ES-I3 (cell line): ENCODE results near the gene NCKAP5.

Source experiments
- H3K36me3 ChIP-seq: 2 replicates; pipeline ENCODE4 v1.6.1; 2013; ENCODE audit warnings: mild to moderate bottlenecking, low read length, control low read depth, moderate library complexity; ENCODE audit not compliant: insufficient read depth
- H3K4me1 ChIP-seq: 2 replicates; pipeline ENCODE4 v1.6.1; 2013; ENCODE audit warnings: mild to moderate bottlenecking, control low read depth, low read length; ENCODE audit not compliant: insufficient read depth
- H3K9ac ChIP-seq: 2 replicates; pipeline ENCODE4 v1.6.1; 2013; ENCODE audit warnings: low read depth, mild to moderate bottlenecking, low read length, moderate library complexity
- H3K9me3 ChIP-seq: 2 replicates; pipeline ENCODE4 v1.6.1; 2013; ENCODE audit warnings: mild to moderate bottlenecking, low read length, moderate library complexity; ENCODE audit not compliant: control insufficient read depth, insufficient read depth

Gene NCKAP5

GRCh38 chr2:133152801-133153200, 415.5 kb downstream of the NCKAP5 start:
- H3K36me3 ChIP-seq, result no peaks in the 10 kb centered on the region
- no peak overlapping the region for H3K9ac ChIP-seq
- H3K4me1 ChIP-seq, result no peaks in the 10 kb centered on the region
- H3K9me3 ChIP-seq, result no peaks in the 10 kb centered on the region

DNA sequence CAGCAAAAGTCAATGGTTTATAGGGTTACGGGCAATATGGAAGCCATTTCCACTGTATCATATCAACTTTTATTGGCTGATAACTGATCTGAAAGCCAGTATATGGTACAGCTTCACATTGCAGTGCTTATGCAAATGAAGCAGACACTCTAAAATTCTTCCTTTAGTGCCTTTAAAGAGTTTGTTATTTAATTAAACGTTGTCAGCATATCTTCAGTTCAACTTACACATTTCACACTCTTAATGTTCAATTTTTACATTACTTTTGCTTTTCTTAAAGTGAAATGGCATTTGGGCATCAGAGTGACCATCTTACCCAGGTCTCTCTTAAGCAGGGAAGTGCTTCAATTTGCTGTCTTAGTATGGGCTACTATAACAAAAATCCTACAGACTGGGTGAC, 420.1 kb downstream of the NCKAP5 start:
- H3K4me1 ChIP-seq, result no peaks in the 10 kb centered on the region
- no peaks in the 10 kb centered on the region for H3K9me3 ChIP-seq
- no peaks in the 10 kb centered on the region for H3K36me3 ChIP-seq
- H3K9ac ChIP-seq, result no peak overlapping the region

- Histone ChIP-seq H3K9me3 (no peaks in the 10 kb centered on the region), H3K36me3 (no peaks in the 10 kb centered on the region), H3K9ac (no peak overlapping the region), H3K4me1 (no peaks in the 10 kb centered on the region)
Measured at GRCh38 chr2:133146893-133147292, 421.4 kb downstream of the NCKAP5 start.

DNA sequence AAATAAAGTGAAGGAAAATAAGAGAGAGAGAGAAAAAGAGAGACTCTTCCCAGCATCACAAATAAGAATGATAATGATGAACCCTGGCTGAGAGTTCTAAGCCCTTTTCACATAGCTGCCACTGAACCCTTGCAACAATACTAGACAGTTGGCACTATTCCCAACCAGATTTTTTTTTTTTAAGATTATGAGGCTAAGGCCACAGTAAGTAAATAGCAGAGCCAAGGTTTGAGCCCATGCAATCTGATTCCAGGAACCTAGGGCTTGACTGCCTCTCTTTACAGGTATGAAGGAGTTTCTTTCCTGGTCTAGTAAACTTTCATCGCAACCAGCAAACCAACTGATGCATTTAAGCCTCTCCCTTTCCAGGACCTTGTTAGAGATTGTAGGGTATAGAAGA, 424.6 kb downstream of the NCKAP5 start:
- no peaks in the 10 kb centered on the region for H3K9me3 ChIP-seq
- peaks cover 27% of the 10 kb centered on the region; the same call in 1 of the 2 replicates for H3K4me1 ChIP-seq
- no peaks in the 10 kb centered on the region for H3K36me3 ChIP-seq
- no peak overlapping the region for H3K9ac ChIP-seq

DNA sequence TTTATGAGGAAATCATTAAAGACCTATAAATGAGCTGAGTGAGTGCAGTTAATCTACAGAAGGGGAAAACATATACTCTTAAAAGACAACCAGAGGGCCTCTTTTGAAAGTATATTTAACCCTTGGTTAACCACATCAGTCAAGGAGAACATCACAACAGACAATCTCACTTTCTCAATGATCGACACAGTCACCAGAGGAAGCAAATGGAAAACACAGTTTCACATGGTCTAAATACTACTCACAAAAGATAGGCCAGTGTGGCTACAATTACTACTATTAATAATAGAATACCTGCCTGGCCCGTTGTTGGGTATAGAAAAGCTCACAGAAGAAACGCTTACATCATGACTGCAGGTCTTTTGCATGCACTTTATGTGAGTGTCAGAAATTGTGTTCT, 426.2 kb downstream of the NCKAP5 start:
- Histone ChIP-seq H3K36me3 (no peaks in the 10 kb centered on the region), H3K9me3 (no peaks in the 10 kb centered on the region), H3K4me1 (peaks cover 30% of the 10 kb centered on the region; the same call in 1 of the 2 replicates), H3K9ac (no peak overlapping the region)

DNA sequence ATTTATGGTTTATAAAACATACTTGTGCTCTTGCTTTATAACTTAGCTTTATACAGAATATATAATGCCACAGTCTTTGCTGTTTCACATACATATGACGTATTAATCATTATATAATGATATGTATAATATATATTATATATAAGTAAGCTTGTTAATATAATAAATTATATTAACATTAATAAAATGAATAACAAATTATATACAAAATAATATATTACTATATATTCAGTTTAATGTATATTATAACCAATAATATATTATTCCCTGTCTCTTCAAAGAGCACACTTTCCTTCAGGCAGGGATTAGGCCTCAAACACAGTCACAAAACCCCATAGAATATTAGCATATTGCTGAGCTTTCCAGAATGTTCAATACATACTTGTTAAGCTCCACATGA, 427.6 kb downstream of the NCKAP5 start:
- H3K9me3 ChIP-seq, result no peaks in the 10 kb centered on the region
- H3K36me3 ChIP-seq, result no peaks in the 10 kb centered on the region

DNA sequence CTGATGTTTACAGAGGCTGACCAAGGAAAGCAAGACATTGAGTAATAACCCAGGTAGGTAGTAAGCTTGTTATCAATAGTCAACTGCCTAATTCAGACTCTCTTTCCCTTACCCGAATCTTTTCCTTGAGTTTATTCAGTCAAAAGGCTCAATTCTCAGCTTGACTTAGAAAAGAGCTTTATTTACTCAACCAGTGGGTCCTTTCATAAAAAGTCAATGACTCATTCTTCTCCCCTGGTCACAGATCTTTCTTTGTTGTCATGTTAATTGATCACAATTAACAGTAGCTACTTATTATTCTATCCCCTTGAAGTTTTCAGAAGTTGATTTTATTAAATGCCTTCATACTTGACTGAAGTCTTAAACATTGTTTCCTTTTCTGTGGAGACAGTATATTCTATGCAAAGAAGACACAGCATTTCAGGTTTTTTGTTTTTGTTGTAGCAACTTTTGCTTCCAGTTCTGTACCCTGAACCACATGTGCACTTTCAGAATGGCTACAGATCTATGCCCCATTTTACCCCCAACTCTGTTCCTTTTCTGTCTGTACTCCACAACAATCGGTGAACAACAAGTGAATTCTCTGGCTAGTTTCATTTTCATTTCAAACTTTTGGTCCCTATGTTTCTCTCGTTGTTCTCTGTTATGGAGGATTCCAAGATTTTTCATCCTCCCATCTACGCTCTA, 428.3 kb downstream of the NCKAP5 start:
- Histone ChIP-seq H3K4me1 (peaks cover 30% of the 10 kb centered on the region; the same call in 1 of the 2 replicates), H3K9me3 (no peaks in the 10 kb centered on the region), H3K9ac (no peak overlapping the region), H3K36me3 (no peaks in the 10 kb centered on the region)

More for the DNA sequence above, 427.6 kb downstream of the NCKAP5 start:
- Histone ChIP-seq H3K9ac (no peak overlapping the region), H3K4me1 (peaks cover 30% of the 10 kb centered on the region; the same call in 1 of the 2 replicates)

DNA sequence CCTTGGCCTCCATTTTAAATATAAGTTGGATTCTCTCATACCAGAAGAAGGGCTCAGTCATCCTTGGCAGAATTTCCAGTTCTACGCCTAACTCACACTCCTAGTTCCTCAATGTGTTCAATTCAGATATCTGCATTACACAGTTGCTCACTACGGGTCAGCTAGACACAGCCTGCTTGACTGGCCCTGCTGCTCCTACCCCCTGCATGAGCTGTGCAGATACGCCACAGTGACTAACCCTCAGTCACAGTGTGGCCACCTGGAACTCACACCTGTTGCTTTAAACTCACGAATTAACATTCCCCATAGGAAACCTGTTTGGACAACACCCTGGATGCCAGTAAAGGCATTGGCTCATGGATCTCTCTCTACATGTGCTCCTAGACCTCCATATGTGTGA, 429.6 kb downstream of the NCKAP5 start:
- Histone ChIP-seq H3K36me3 (no peaks in the 10 kb centered on the region), H3K9ac (no peak overlapping the region), H3K4me1 (peaks cover 30% of the 10 kb centered on the region; the same call in 1 of the 2 replicates), H3K9me3 (no peaks in the 10 kb centered on the region)

GRCh38 chr2:133135035-133135654, 433.1 kb downstream of the NCKAP5 start:
- Histone ChIP-seq H3K9me3 (no peaks in the 10 kb centered on the region), H3K36me3 (no peaks in the 10 kb centered on the region), H3K9ac (no peak overlapping the region), H3K4me1 (peaks cover 16% of the 10 kb centered on the region; the same call in 1 of the 2 replicates)

- H3K9me3 ChIP-seq, result no peaks in the 10 kb centered on the region
- H3K9ac ChIP-seq, result no peak overlapping the region
- no peaks in the 10 kb centered on the region for H3K4me1 ChIP-seq
- no peaks in the 10 kb centered on the region for H3K36me3 ChIP-seq
Measured at GRCh38 chr2:133130548-133131246, 437.6 kb downstream of the NCKAP5 start.

- Histone ChIP-seq H3K4me1 (no peaks in the 10 kb centered on the region), H3K9ac (no peak overlapping the region), H3K36me3 (no peaks in the 10 kb centered on the region), H3K9me3 (no peaks in the 10 kb centered on the region)
Measured at GRCh38 chr2:133124446-133124845, 443.8 kb downstream of the NCKAP5 start.

- no peaks in the 10 kb centered on the region for H3K9me3 ChIP-seq
Measured at GRCh38 chr2:133123904-133124303, 444.4 kb downstream of the NCKAP5 start.

GRCh38 chr2:133123393-133123792, 444.9 kb downstream of the NCKAP5 start:
- Histone ChIP-seq H3K36me3 (no peaks in the 10 kb centered on the region), H3K9ac (no peak overlapping the region), H3K9me3 (no peaks in the 10 kb centered on the region), H3K4me1 (no peaks in the 10 kb centered on the region)

More at GRCh38 chr2:133123904-133124303, 444.4 kb downstream of the NCKAP5 start:
- H3K9ac ChIP-seq, result no peak overlapping the region
- no peaks in the 10 kb centered on the region for H3K4me1 ChIP-seq
- H3K36me3 ChIP-seq, result no peaks in the 10 kb centered on the region

DNA sequence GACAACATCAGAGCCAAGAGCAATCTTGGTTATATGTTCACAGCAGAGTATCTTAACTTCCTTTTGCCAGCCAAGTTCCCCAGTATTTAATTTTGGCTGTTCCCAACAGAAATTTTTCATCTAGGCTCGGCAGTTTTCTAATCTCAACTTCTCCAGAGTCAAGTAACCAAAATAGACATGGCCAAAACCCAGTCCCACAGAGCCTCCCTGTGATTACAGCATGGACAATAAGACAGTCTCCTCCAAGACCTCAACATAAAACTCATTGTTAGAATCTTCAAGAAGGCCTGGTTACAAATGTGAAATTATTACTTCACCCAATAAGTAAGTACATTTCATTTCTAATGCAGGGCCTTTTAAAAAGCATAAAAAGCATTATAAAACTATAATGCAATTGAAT, 445.7 kb downstream of the NCKAP5 start:
- H3K9ac ChIP-seq, result no peak overlapping the region

GRCh38 chr2:133120310-133120709, 448.0 kb downstream of the NCKAP5 start:
- Histone ChIP-seq H3K9ac (no peak overlapping the region), H3K36me3 (no peaks in the 10 kb centered on the region), H3K9me3 (no peaks in the 10 kb centered on the region), H3K4me1 (no peaks in the 10 kb centered on the region)

More for the DNA sequence above, 445.7 kb downstream of the NCKAP5 start:
- no peaks in the 10 kb centered on the region for H3K36me3 ChIP-seq
- H3K4me1 ChIP-seq, result no peaks in the 10 kb centered on the region
- no peaks in the 10 kb centered on the region for H3K9me3 ChIP-seq
